Mucosa of descending colon (tissue), 3 donors: ENCODE measurements around the gene DNAJC3. TPM values are rescaled to one million over a fixed set of nuclear protein-coding genes. Genes with fewer than 3 reads are reported as not detected.
"Not testable (repeated sequence)": the region's sequence is repeated elsewhere in the genome, so short reads cannot be mapped to it uniquely, and the experiment has no call there.

Experiments used
- ATAC-seq: fragments of 200-7000 bp; cut with Tn5 transposase; one replicate; pipeline ENCODE4 v1.9.1; 2020; ENCODE audit warnings: mild to moderate bottlenecking, moderate library complexity
- DNase-seq, 3 donors: peaks; one replicate each; pipeline ENCODE4 v3.0.0-alpha.2; 2020
- H3K36me3 ChIP-seq: fragments of 200-600 bp; one replicate; pipeline ENCODE4 v1.8.0; 2021; ENCODE audit warnings: low read depth, mild to moderate bottlenecking
- H3K4me1 ChIP-seq: fragments of 200-600 bp; one replicate; pipeline ENCODE4 v1.8.0; 2021; ENCODE audit warnings: low read depth, mild to moderate bottlenecking
- H3K4me3 ChIP-seq: fragments of 200-600 bp; one replicate; pipeline ENCODE4 v1.8.0; 2021; ENCODE audit warnings: mild to moderate bottlenecking
- H3K9me3 ChIP-seq: fragments of 200-600 bp; one replicate; pipeline ENCODE4 v1.8.0; 2021; ENCODE audit warnings: mild to moderate bottlenecking
- intact Hi-C, 2 donors: fragments of 100-400 bp; cut with DNase I in 1 of 2; cut with micrococcal nuclease in 1 of 2; formaldehyde crosslinking; loops; one replicate each; pipeline versions ENCODE4 v1.11.0 to v1.11.1; 2022; cut with DNase I, micrococcal nuclease
- total RNA-seq, 3 donors: library from RNA; stranded (reverse); fragmentation: NEBNext Ultra II Directional in 2 of 3; extraction: Animal tissue kit (Norgen Biotek cat#: 25700) in 2 of 3; gene quantifications; one replicate each; pipeline versions ENCODE4 v1.2.1 to v1.2.4, GENCODE V29; 2021 to 2023
- TF ChIP-seq, protein P1 (sequence below): fragments of 200-600 bp; IDR thresholded peaks from one replicate; pipeline ENCODE4 v1.8.0; 2022; ENCODE audit warnings: antibody characterized with exemption, mild to moderate bottlenecking
- donor health status: DM: no; HTN: no; CAD: no; lungs with moderate emphysema.
- donor health status: DM: no; HTN: no; CAD: no.
- donor health status: DM: no; HTN: yes; CAD: no.

DNAJC3 gene
- total RNA-seq, 3 donors from 2014 or later, result 48.6 to 60.5 (median 55.2) TPM

GRCh38 chr13:95784900-95785290, 108.0 kb downstream of the DNAJC3 start:
- H3K36me3 ChIP-seq, result no peaks in the 10 kb centered on the region
- TF ChIP-seq, protein P1, sequence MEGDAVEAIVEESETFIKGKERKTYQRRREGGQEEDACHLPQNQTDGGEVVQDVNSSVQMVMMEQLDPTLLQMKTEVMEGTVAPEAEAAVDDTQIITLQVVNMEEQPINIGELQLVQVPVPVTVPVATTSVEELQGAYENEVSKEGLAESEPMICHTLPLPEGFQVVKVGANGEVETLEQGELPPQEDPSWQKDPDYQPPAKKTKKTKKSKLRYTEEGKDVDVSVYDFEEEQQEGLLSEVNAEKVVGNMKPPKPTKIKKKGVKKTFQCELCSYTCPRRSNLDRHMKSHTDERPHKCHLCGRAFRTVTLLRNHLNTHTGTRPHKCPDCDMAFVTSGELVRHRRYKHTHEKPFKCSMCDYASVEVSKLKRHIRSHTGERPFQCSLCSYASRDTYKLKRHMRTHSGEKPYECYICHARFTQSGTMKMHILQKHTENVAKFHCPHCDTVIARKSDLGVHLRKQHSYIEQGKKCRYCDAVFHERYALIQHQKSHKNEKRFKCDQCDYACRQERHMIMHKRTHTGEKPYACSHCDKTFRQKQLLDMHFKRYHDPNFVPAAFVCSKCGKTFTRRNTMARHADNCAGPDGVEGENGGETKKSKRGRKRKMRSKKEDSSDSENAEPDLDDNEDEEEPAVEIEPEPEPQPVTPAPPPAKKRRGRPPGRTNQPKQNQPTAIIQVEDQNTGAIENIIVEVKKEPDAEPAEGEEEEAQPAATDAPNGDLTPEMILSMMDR, result no peak
- no peak for ATAC-seq
- H3K9me3 ChIP-seq, result no peaks in the 10 kb centered on the region
- no peaks in the 10 kb centered on the region for H3K4me1 ChIP-seq
- intact Hi-C loops, result no loop called here
- DNase-seq, result no peak
- H3K4me3 ChIP-seq, result no peak overlapping the region

DNA sequence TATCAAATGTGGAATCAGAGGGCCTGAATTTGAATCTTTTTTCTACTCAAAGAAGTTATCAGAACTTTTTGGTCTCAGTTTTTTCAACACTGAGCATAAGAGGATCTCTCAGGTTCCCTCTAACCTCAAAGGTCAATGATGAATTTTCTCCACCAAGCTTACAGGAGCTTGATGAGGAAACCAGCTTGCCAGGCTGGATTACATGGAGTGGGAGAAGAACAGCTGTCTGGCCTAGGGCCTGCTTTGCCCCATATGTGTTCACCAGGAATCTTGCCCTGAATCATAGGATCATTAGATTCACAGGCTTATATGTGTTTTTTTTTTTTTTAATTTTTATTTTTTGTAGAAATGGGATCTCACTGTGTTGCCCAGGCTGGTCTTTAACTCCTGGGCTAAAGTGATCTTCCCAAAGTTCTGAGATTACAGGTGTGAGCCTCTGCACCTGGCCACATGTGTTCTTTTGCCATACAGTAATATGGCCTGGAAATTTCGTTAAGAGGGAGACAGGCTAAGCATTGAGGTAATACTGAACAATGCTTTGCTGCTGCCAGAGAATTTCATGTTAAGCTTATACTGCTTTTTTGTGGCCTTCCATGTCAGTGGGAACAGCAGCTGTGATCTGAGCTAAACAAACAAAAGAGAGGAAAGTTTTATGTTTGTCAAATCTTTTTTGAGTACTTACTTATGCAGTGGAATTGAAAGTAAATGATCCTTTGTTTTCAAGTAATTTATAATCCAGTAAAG, 110.6 kb downstream of the DNAJC3 start:
- intact Hi-C loops, result no loop called here
- no peaks in the 10 kb centered on the region for H3K4me1 ChIP-seq
- no peaks in the 10 kb centered on the region for H3K9me3 ChIP-seq
- DNase-seq (no peak), ATAC-seq (peak; percentile 63)
- TF ChIP-seq, protein P1, result no peak
- H3K4me3 ChIP-seq, result no peak overlapping the region
- H3K36me3 ChIP-seq, result no peaks in the 10 kb centered on the region

DNA sequence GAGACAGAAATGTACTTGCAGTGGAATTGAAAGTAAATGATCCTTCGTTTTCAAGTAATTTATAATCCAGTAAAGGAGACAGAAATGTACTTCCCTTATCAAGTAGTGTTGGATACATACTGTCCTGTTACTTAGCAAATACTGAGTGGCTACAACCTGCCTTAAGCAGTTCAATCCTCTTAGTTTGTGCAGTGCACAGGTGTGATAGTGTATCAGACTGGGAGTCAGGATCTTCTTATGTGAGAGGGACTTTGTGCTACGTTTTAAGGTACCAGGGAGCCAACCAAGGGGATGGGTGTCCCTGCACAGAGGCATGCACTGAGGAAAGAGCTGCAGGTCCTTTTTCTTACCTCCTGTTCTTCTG, 111.1 kb downstream of the DNAJC3 start:
- Histone ChIP-seq H3K36me3 (no peaks in the 10 kb centered on the region), H3K4me3 (no peak overlapping the region), H3K9me3 (no peaks in the 10 kb centered on the region), H3K4me1 (no peaks in the 10 kb centered on the region)
- ATAC-seq (peak; percentile 64), DNase-seq (no peak)
- TF ChIP-seq, protein P1, result no peak
- intact Hi-C loops, result no loop called here

DNA sequence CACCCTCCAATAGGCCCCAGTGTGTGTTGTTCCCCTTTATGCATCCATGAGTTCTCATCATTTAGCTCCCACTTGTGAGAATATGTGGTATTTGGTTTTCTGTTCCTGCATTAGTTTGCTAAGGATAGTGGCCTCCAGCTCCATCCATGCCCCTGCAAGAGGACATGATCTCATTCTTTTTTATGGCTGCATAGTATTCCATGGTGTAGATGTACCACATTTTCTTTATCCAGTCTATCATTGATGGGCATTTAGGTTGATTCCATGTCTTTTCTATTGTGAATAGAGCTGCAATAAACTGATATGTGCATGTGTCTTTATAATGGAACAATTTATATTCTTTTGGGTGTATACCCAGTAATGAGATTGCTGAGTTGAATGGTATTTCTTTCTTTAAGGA, 112.4 kb downstream of the DNAJC3 start:
- H3K9me3 ChIP-seq, DNase-seq, H3K4me1 ChIP-seq, ATAC-seq, H3K36me3 ChIP-seq, intact Hi-C loops, H3K4me3 ChIP-seq: not testable (repeated sequence)

DNA sequence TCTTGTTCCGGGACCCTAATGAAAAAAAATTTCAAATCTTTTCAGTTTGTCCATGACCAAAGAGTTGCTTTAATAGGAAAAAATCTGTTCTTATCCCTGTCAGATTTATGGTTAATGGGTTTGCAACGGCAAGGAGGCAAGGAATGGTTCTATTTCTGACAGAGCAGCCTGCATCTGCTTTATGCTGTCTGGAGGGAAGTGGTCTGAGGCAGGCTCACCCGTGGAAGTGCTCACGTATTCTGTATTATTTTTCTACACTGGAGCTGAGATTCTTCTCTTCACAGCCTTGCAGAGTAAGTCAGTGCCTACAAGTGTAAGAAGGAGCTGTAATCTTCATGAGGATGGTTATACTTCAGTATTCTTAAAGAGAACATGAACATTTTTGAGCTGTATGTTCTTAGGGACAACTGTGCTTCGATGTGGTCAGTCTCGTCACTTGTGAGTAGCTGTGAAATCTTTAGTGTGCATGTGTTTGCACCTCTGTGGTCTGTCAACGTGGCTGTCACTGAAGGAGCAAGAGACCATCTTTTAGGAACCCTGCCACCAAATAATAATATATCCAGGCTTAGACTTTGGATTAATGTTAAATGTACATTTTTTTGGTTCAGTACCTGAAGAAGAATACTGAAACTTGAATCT, 114.3 kb downstream of the DNAJC3 start:
- TF ChIP-seq, protein P1, result no peak
- ATAC-seq (no peak), DNase-seq (no peak)
- Histone ChIP-seq H3K9me3 (no peaks in the 10 kb centered on the region), H3K4me1 (no peaks in the 10 kb centered on the region), H3K36me3 (no peaks in the 10 kb centered on the region), H3K4me3 (no peak overlapping the region)
- intact Hi-C loops, result no loop called here

DNA sequence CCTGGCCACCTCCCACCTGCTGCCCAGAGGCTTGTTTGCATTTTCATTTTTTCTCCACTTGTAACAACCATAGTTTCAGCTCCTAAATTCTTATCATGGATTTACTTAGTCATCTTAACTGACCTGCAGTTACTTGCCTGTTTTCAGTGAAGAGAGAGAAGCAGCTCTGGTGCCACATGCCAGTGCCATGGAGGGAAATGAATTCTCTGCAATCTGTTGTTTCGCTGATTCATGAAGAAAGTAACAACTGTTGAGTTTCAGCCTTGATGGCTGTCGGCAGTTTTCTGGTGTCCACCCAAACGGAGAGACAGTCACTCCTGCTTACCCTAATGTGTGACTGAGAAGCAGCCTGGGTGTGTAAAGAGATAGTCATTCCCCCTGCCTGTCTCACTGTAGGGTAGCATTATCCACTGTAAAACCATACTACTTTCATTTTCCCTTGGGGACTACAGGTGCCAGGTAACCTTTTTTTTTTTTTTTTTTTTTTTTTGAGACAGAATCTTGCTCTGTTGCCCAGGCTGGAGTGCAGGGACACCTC, 116.1 kb downstream of the DNAJC3 start:
- DNase-seq (no peak), ATAC-seq (no peak)
- Histone ChIP-seq H3K36me3 (no peaks in the 10 kb centered on the region), H3K4me3 (no peak overlapping the region), H3K4me1 (no peaks in the 10 kb centered on the region), H3K9me3 (no peaks in the 10 kb centered on the region)
- intact Hi-C loops, result no loop called here
- TF ChIP-seq, protein P1, result no peak
